PC-9 (cell line): ENCODE data around the gene PTPRS. TPM values are rescaled to one million over a fixed set of nuclear protein-coding genes. Genes with fewer than 3 reads are reported as not detected.

Experiments used
- BruUV-seq: library from RNA; stranded (reverse); fragments of 400-500 nt; replicated peaks from 2 replicates; lab custom pipeline; 2021; lab: Mats Ljungman, UMichigan
- CTCF ChIA-PET: fragments of 300-600 bp; sonication (Branson Sonifier 250); formaldehyde crosslinking; loops from one replicate; lab custom pipeline; 2022; ENCODE audit warnings: antibody characterized with exemption; lab: Charles Lee
- POLR2A ChIA-PET: fragments of 300-600 bp; sonication (Branson Sonifier 250); formaldehyde crosslinking; loops from one replicate; lab custom pipeline; 2022; ENCODE audit warnings: antibody characterized with exemption; ENCODE audit not compliant: unreplicated experiment; lab: Charles Lee
- DNase-seq, 2 experiments: peaks; one replicate each; pipeline versions ENCODE4 v3.0.0 to v3.0.0-alpha.2; 2015 to 2022; ENCODE audit warnings: mixed read lengths in 1 of 2
- H2AFZ ChIP-seq: fragments of 200-600 bp; sonication (generic); 2 replicates; pipeline ENCODE4 v1.8.1; 2017; ENCODE audit warnings: antibody characterized with exemption
- H3F3A ChIP-seq: fragments of 200-600 bp; sonication (generic); 2 replicates; pipeline ENCODE4 v1.8.1; 2017; ENCODE audit warnings: antibody characterized with exemption, mild to moderate bottlenecking, low read depth; ENCODE audit not compliant: insufficient read depth
- H3K27ac ChIP-seq: fragments of 200-600 bp; sonication (generic); 2 replicates; pipeline ENCODE4 v1.6.1; 2016; ENCODE audit warnings: mixed run types
- H3K27me3 ChIP-seq: fragments of 200-600 bp; sonication (generic); 2 replicates; pipeline ENCODE4 v1.6.1; 2016; ENCODE audit warnings: low read depth, mixed run types; ENCODE audit not compliant: insufficient read depth
- H3K36me3 ChIP-seq: fragments of 200-600 bp; sonication (generic); 2 replicates; pipeline ENCODE4 v1.6.1; 2016; ENCODE audit warnings: low read depth, mixed run types
- H3K4me1 ChIP-seq: fragments of 200-600 bp; sonication (generic); replicated peaks from 2 replicates; pipeline ENCODE4 v1.6.1; 2016; ENCODE audit warnings: mixed run types; ENCODE audit not compliant: insufficient read depth
- H3K4me2 ChIP-seq: fragments of 200-600 bp; sonication (generic); 2 replicates; pipeline ENCODE4 v1.6.1; 2017; ENCODE audit warnings: mixed run types
- H3K4me3 ChIP-seq: fragments of 200-600 bp; sonication (generic); 2 replicates; pipeline ENCODE4 v1.6.1; 2016; ENCODE audit warnings: mixed run types
- H3K79me2 ChIP-seq: fragments of 200-600 bp; sonication (generic); 2 replicates; pipeline ENCODE4 v1.6.1; 2017; ENCODE audit warnings: low read depth, mixed run types
- H3K9me2 ChIP-seq: fragments of 200-600 bp; sonication (generic); 2 replicates; pipeline ENCODE4 v1.8.1; 2017; ENCODE audit warnings: mild to moderate bottlenecking; ENCODE audit not compliant: insufficient read depth
- H3K9me3 ChIP-seq: fragments of 200-600 bp; sonication (generic); 2 replicates; pipeline ENCODE4 v1.8.1; 2016; ENCODE audit warnings: low read depth; ENCODE audit not compliant: insufficient read depth
- H4K20me1 ChIP-seq: fragments of 200-600 bp; sonication (generic); 2 replicates; pipeline ENCODE4 v1.8.1; 2017; ENCODE audit not compliant: insufficient read depth
- CTCF ChIP-seq: fragments of 200-600 bp; sonication (generic); conservative IDR thresholded peaks from 2 replicates; pipeline ENCODE4 v1.6.1; 2017; ENCODE audit warnings: mixed run types, antibody characterized with exemption, mild to moderate bottlenecking, moderate library complexity
- EZH2 ChIP-seq: fragments of 200-600 bp; sonication (generic); IDR thresholded peaks from 2 replicates; pipeline ENCODE4 v1.8.0; 2017; ENCODE audit warnings: antibody characterized with exemption, low read depth
- intact Hi-C: fragments of 100-400 bp; cut with micrococcal nuclease; formaldehyde crosslinking; loops from one replicate; pipeline ENCODE4 v1.10.0; 2022; ENCODE audit not compliant: unreplicated experiment
- total RNA-seq: library from RNA; stranded (reverse); gene quantifications from 2 replicates; pipeline ENCODE4 v1.2.3, GENCODE V29; 2021

PTPRS gene
- total RNA-seq, 1 experiment from 2014 or later: 131 TPM

DNA sequence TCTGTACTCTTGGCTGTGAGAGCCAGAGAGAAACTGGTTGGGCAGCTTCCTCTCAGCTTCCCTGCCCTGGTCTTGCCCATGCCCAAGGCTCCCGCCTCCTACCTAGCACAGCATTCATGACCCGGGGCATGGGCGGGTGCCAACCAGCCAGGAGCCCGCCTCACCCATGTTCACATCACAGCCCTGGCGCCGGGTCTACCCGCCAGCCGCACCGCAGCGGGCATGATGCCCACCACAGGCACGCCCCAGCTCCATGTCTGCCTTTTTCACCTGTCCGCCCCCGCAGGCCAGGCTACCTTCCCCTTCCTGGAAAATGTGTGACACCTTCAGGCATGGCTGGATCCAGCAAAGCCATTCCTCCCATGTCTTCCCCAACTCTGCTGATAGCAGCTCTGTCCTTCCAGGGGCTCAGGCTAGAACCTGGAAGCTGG is 42.1 kb downstream of the PTPRS start:
- Histone ChIP-seq H3K36me3 (no peaks in the 10 kb centered on the region), H3K4me2 (peak overlapping the region; percentile 38; the same call in 1 of the 2 replicates), H3K9me3 (no peaks in the 10 kb centered on the region), H3F3A (peaks cover 19% of the 10 kb centered on the region; the same call in 1 of the 2 replicates), H4K20me1 (no peaks in the 10 kb centered on the region), H3K27ac (no peak overlapping the region), H3K4me3 (no peak overlapping the region), H3K27me3 (no peaks in the 10 kb centered on the region), H2AFZ (no peak overlapping the region), H3K4me1 (peaks cover 6% of the 10 kb centered on the region), H3K79me2 (no peaks in the 10 kb centered on the region), H3K9me2 (no peaks in the 10 kb centered on the region)
- intact Hi-C loops: no loop called here
- peak; percentile 78 to 94 for DNase-seq
- ChIA-PET POLR2A (interaction anchor here (0.6 kb wide), 2 partner anchors 47 to 215 kb away, joined by 5 to 7 read pairs; no protein-coding TSS in a partner anchor), CTCF (interaction anchor here (0.7 kb wide), 1 partner anchor 391 kb away, joined by 3 read pairs; the partner anchor contains the start of gene RPL36)
- no TSS peak for BruUV-seq
- TF ChIP-seq CTCF (no peak), EZH2 (no peak)

GRCh38 chr19:5297272-5297669 is 43.3 kb downstream of the PTPRS start:
- no TSS peak for BruUV-seq
- TF ChIP-seq EZH2 (no peak), CTCF (no peak)
- H3K4me2 ChIP-seq: no peak overlapping the region
- no peaks in the 10 kb centered on the region for H3K36me3 ChIP-seq
- peaks cover 19% of the 10 kb centered on the region; the same call in 1 of the 2 replicates for H3F3A ChIP-seq
- CTCF ChIA-PET: no interaction called here
- H3K9me3 ChIP-seq: no peaks in the 10 kb centered on the region
- H4K20me1 ChIP-seq: no peaks in the 10 kb centered on the region; the same call in 1 of the 2 replicates
- H3K79me2 ChIP-seq: peaks cover under 1% of the 10 kb centered on the region; the same call in 1 of the 2 replicates
- no peak overlapping the region for H2AFZ ChIP-seq
- H3K27me3 ChIP-seq: no peaks in the 10 kb centered on the region
- intact Hi-C loops: no loop called here
- H3K9me2 ChIP-seq: no peaks in the 10 kb centered on the region
- POLR2A ChIA-PET: no interaction called here
- H3K4me3 ChIP-seq: no peak overlapping the region
- peaks cover 6% of the 10 kb centered on the region for H3K4me1 ChIP-seq
- no peak overlapping the region for H3K27ac ChIP-seq
- DNase-seq: no peak

DNA sequence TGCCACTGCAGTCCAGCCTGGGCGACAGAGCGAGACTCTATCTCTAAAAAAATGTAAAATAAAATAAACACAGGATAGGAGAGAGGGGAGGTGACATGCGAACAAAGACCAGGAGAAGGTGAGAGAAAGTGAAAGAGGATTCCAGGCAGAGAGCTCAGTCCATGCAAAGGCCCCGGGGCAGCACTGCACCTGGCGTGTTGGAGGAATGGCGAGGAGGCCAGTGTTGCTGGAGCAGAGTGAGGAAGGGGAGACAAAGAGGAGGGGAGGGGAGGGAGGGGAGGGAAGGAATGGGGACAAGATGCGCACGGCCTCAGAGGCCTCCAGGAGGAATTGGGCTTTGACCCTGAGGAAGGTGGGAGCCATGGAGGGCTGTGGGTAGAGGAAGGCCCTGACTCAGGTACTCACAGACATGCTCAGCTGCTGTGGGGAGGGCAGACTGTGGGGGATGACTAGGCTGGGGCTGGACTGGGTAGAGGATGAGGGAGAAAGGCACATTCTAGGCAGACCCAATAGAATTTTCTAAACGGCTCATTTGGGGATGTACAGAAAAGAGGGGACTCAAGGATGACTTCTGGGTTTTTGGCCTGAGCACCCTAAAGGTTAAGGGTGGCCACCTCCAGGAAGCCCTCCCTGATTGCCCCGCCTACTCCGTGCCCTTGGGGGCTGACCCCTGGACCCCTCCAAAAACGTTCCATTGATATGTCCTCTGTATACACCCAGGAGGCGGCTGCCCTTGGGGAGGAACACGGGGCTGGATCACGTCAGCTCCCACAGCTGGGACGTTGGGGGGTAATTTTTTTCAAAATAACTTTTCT is 43.9 kb downstream of the PTPRS start:
- CTCF ChIA-PET: no interaction called here
- no peak overlapping the region for H3K4me3 ChIP-seq
- H3K27ac ChIP-seq: no peak overlapping the region
- intact Hi-C loops: no loop called here
- POLR2A ChIA-PET: interaction anchor here (0.6 kb wide), 1 partner anchor 422 kb away, joined by 4 read pairs; no protein-coding TSS in a partner anchor
- H4K20me1 ChIP-seq: no peaks in the 10 kb centered on the region; the same call in 1 of the 2 replicates
- BruUV-seq: no TSS peak
- H2AFZ ChIP-seq: no peak overlapping the region
- no peaks in the 10 kb centered on the region for H3K27me3 ChIP-seq
- H3F3A ChIP-seq: peaks cover 19% of the 10 kb centered on the region; the same call in 1 of the 2 replicates
- DNase-seq: no peak
- peaks cover 6% of the 10 kb centered on the region for H3K4me1 ChIP-seq
- H3K36me3 ChIP-seq: no peaks in the 10 kb centered on the region
- TF ChIP-seq EZH2 (no peak), CTCF (no peak)
- H3K9me2 ChIP-seq: no peaks in the 10 kb centered on the region
- H3K79me2 ChIP-seq: peaks cover 5% of the 10 kb centered on the region; the same call in 1 of the 2 replicates
- no peaks in the 10 kb centered on the region for H3K9me3 ChIP-seq
- no peak overlapping the region for H3K4me2 ChIP-seq
